GM21526 (cell line): Measurements from ENCODE around the gene ZNF593.

Source experiments
- ATAC-seq: cut with Tn5 transposase; IDR thresholded peaks from one replicate; pipeline ENCODE4 v1.9.1; 2021; ENCODE audit warnings: moderate library complexity; ENCODE audit not compliant: unreplicated experiment, low FRiP score

ZNF593 gene

DNA sequence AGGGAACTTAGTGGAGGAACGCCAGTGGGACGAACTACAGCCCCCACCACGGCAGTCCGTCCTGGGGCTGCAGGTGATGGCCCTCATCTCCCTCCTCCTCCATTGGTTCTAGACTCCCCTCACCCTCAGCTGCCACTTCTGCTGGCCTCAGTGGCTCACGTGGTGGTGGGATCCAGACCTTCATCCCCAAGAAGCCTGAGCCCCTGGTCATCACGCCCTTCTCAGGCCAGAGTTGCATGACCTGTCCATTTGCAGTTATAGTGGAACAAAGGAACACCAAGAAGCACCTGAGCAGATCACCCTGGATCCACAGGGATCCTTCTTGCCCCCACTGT is 23.8 kb upstream of the ZNF593 start:
- ATAC-seq, result no peak

DNA sequence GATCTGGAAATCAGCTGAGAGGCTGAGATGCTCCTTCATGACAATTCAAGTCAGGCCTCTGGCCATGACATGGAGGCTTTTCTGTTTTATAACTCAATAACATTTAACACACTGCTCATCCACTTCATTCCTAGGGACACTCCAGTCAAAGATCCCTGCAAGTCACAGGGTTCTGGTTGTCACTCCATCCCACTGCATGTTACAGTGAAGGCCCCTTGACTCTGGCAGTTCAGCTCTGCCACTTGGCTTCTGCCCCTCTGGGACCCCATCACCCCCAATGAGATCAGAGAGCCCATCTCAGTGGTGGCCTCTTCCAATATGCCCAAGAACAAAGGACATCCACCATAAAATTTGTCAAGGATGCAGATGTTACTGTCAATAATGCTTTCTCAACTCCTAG is 20.8 kb upstream of the ZNF593 start:
- no peak for ATAC-seq

DNA sequence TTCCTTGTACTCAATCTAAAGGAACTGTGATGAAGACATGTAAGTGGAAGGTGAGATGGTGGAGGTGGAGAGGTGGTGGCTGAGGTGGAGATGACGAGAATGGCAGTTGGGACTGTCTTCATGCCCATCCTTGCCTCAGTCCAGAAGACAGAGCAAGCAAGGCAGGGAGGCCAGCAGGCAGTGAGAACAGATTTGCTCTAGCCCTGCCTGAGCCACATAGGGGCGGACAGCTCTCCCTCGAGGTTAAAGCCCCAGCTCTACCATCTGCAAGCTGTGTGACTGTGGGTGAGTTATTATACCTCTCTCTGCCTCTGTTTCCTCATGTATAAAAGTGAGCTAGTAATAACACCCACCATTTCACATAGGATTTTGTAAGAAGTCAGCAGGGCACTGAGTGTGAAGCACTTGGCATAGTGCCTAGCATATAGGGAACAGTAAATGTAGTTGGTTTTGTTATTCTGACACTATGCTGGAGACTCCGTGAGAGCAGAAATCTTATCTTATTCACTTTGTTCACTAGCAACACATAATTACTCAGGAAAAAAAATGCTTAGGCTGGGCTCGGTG is 15.7 kb upstream of the ZNF593 start:
- no peak for ATAC-seq

DNA sequence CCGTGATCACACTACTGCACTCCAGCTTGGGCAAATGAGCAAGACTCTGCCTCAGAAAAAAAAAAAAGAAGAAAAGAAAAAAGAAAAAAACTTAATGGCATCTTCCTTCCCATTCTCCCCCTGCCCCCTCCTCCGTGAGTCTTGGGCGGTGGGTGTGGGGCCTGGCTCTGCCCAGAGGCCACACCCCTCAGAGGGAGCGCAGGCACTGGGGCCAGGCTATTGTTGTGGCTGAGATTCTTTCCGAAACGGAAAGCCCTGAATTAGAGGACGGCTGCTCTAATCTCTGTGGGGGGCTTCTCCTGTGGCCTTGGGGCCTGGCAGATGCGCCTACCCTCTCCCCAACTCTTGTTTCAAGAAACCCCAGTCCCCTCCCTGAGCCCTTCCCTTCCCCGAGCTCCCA is 15.0 kb upstream of the ZNF593 start:
- ATAC-seq, result no peak

DNA sequence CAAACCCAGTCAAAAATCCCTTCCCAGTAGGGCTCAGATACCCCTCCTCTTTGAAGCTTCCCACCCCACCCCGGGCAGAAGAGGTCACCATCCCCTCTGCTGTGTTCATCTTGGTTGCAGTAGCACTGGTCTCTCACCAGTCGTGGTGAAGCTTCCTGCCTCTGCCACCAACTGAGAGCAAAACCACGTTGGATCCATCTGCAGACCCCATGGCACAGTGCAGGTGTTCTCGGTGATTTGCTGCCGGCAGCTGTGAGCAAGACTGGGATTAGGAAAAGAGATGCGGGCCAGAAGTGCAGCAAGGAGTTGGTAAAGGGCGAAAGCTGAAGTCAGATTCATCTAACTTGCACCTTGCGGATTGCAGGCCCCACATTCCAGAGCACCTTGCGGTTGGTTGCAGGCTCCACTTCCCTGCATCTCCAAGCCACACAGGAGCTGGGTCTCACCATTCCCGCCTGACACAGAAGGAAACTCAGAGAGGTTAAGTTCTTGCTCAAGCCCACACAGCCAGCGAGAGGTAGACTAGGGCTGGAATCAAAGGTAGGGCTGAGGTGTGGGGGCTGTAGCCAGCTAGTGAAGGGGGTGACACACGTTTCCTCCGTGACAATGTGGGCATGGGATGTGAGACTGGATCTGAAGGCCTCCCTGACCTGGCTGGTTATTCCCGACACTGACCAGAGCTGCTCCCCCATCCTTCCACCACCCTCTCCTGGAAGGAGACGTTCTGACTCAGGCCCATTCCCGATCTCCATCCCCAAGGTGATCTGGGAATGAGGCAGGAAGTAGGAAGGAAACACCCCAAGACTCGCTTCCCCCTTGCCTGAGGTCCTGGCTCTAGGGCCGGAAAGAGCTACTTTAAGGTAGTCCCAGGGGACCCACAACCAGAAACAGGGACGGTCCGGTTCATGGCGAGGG is 14.1 kb upstream of the ZNF593 start:
- no peak for ATAC-seq

DNA sequence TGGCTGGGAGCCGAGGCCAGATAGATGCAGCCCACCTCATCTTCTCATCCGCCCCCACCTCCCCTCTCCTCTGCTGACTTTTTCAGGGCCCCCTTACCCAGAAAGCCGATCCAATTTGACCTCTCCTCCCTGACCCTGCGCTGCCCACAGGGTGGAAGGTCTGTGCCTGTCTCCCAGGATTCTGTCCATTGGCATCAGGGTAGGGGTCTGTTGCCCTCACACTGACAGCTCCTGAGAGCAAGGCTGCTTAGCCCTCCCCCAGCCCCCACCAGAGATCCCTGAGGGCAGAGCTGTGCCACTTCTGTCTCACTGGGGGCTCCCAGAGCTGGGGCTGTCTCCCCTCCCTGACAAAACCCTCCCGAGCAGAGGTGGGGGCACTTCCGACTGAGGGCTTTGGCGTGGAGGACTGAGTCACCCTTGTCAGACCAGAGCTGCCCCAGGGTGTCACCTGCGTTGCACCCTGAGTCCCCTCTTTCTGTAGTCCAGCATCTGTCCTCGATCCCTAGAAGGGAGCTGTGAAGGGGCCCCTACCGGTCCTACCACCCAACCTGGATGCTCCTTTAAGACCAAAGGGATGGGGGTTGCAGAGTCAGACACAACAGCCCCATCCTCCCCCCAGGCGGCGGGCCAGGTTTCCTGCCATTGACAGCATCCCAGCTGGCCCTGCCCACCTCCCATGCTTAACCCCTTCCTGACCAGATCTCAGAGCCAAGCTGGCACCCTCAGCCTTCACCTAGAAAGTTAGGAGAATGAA is 13.2 kb upstream of the ZNF593 start:
- no peak for ATAC-seq

DNA sequence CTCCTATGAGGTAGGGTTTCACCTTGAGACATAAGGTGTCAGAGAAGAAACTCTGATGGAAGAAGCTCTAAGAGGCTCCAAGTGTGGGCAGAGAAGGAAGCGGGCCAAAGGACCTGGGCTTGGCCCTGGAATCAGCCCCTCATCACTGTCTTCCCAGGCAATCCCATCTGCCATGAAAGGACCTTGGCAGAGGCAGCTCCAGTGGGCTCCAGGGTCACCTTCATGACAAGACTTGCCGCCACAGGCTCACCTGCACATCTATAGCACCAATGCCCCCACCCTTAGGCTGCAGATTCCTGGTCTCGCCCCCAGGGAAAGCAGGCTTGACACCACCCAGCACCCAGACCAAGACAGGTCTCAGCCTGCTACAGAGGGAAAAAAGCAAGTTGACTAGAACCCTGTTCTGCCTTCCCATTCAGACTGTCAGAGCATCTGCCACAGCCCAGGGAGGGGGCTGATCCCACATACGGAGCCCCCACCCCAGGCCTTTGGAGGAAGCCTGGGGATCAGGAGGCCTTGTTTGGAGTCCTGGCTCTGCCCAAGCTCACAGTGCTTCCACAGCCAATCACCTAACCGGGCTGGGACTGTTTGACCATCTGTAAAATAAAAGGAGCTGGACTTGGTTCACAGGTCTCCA is 11.3 kb upstream of the ZNF593 start:
- no peak for ATAC-seq

DNA sequence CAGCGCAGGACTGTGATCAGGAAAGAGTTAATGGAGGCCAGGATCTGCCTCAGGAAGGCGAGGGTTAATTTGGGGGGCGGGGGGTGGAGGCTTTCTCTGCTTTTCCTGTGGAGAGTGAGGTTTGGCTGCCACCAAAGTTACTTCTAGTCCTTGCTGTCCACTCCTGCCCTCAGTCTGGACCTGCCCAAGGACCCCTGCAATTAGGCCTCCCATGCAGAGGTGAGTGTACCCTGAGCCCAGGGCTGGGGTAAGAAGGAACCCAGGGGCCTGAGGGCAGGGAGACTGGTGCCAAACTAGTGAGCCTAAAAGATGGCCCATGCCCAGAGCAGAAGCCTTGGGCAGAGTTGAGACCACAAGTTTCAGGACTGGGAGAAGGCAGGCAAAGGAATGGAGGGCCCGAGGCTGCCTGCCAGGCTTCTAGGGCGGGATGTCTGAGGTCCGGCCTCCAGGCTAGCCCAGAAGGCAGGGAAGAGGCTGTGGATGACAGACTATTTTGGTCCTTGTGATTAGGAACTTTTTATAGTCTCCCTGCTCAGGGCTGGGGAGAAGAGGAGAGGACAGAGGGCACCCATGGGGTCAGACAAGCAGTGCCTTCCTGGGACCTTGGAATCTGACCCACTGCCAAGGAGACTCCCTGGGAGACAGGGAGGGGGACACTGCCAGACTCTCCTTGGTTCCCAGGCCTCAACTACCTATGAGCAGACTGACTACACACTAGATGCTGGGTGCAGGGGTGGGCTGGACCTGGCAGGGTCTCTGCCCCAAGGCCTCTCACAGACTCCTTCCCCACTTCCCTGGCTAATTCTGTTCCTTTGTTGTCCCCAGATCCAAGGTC is 10.6 kb upstream of the ZNF593 start, which contains the start of gene FAM110D:
FAM110D (plus strand) TSS at position 172 of the 835 bp plus-strand sequence. CDS start 2,213 bp downstream, outside the sequence.
- no peak for ATAC-seq

DNA sequence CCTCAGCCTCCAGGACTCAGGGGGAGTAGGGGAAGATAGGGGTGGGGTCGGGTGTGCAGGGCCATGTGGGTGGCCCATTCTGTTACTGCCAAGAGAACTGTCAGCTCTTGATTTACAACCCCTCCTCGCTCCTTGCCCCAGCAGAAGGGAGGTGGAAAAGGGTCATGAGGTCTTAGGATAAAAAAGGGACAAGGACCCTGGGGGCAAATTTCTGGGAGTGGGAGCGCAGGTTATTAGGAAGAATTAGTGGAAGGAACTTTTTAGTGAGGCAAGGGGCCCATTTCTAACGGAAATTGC is 10.0 kb upstream of the ZNF593 start:
- no peak for ATAC-seq

DNA sequence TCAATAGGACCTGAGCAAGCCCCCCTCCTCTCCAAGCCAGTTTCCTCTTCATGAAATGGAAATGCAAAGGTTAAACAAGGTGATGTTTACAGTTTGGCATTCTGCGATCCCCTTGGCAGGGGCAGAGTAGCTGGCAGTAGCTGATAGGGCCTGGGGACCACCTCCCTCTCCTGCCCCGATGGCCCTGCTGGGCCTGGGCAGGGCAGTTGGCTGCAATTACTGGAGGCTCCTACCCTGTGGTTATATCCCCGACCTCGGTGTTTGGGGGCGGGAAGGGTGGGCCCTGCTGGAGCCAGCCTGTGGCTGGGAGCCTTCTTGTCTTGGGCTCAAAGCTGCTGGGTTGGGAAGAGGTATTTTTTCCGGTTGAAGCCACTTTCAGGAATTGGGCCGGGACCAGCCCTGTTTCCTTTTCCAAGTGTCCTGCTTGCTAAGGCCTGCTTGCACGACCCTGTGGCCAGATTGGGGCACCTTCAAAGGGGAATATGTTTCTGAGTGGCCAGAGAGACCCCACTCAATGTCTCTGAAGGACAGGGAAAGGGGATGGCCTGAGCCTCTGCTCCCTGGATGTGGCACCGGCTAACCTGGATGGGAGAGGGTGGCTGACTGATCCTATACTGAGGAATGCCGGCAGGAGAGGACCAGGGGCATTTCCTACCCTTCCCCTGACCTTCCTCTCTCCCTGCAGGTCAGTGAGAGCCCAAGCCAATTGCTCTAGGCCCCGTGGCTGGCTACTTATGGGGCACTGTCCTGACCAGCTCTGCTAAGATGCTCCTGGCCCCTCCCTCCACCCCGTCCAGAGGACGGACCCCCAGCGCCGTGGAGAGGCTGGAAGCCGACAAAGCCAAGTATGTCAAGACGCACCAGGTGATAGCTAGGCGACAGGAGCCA is 8.9 kb upstream of the ZNF593 start:
- ATAC-seq, result no peak

DNA sequence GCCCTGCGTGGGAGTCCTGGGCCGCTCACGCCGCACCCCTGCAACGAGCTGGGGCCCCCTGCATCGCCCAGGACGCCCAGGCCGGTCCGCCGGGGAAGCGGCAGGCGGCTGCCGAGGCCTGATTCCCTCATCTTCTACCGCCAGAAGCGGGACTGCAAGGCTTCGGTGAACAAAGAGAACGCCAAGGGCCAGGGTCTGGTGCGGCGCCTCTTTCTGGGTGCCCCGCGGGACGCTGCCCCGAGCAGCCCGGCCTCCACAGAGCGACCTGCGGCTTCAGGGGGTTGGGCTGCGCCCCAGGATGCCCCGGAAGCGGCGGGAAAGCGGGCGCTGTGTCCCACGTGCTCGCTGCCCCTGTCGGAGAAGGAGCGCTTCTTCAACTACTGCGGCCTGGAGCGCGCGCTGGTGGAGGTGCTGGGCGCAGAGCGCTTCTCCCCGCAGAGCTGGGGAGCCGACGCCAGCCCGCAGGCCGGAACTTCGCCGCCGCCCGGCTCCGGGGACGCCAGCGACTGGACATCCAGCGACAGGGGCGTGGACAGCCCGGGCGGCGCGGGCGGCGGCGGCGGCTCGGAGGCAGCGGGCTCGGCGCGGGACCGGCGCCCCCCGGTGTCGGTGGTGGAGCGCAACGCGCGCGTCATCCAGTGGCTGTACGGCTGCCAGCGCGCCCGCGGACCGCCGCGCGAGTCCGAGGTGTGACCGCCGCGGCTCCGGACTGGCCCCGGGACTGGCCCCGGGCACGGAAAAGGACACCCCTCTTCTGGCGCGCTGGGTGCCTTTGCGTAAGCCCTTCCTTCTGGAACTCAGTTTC is 8.1 kb upstream of the ZNF593 start:
- ATAC-seq, result no peak

DNA sequence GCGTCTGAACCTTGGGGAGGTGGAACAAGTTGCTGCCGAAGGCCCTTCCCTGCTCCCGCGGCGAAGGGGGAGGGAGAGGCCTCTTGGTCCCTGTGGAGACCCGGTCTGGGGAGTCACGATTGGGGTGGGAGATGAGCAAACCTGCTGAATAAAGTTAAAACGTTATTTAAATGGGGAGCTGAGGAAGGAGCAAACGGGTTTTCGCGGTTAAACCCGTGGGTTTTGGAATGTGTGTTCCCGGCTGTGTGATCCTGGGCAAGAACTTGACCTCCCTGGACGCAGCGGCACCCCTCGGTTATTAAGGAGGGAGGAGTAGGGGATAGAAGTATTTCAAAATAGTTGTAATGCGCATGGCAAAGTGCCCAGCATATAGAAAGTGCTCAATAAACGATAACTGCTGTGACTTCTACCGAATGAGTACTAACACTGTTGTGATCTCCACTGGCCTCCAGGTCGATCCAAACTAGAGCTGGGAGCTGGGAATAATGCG is 7.4 kb upstream of the ZNF593 start:
- ATAC-seq, result no peak

DNA sequence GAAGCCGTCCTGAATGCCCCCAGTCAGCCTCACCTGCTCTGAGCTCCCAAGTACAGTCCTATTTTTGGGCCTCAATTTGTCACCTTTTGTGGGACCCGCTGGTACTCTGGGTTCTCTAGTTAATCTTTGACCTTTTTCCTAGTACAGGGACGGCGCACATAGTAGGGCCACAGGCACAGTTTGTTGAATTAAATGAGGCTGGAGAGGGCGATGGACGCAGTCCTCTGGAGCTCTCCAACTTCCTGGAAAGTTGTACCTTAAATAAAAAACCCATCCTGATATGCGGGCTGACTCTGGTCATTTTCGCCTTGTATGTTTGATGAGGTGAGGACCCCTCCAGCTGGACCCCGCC is 6.0 kb upstream of the ZNF593 start:
- no peak for ATAC-seq

DNA sequence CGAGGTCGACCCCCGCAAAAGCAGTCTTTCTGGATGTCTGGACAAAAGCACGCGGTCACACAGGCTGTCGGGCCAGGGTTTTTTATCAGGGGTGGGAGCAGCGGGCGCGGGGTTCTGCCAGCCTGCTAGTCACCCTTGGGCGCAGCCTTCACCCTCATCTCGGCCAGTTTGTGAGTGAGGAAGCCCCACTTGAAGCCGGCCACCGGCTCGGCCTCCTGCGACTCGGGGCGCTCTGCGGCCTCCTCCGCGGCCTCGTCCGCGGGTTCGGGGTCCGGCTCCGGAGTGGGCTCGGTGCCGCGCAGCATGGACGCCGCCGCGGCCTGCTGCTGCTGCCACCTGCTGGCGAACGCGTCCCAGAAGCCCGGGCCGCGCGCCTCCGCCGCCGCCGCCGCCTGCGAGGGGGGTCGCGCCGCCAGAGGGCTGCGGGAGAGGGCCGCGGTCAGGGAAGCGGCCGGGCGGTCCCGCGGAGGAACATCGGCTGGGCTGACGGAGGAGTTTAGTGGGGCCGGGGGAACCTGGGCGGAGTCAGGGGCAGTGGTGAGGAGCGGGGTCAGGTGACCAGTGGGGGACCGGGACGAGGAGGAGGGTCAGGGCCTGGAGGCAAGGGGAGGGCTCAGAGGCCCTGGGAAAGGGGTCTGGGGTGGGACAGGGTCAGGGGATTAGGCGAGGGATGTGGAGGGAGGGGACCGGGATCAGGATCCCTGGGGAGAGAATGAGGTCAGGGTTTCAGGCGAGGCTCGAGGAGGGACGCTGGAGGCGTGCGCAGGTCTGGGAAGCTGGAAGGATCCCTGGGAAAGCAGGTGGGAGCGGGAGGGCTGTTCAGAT is 5.5 kb upstream of the ZNF593 start:
- ATAC-seq, result no peak

DNA sequence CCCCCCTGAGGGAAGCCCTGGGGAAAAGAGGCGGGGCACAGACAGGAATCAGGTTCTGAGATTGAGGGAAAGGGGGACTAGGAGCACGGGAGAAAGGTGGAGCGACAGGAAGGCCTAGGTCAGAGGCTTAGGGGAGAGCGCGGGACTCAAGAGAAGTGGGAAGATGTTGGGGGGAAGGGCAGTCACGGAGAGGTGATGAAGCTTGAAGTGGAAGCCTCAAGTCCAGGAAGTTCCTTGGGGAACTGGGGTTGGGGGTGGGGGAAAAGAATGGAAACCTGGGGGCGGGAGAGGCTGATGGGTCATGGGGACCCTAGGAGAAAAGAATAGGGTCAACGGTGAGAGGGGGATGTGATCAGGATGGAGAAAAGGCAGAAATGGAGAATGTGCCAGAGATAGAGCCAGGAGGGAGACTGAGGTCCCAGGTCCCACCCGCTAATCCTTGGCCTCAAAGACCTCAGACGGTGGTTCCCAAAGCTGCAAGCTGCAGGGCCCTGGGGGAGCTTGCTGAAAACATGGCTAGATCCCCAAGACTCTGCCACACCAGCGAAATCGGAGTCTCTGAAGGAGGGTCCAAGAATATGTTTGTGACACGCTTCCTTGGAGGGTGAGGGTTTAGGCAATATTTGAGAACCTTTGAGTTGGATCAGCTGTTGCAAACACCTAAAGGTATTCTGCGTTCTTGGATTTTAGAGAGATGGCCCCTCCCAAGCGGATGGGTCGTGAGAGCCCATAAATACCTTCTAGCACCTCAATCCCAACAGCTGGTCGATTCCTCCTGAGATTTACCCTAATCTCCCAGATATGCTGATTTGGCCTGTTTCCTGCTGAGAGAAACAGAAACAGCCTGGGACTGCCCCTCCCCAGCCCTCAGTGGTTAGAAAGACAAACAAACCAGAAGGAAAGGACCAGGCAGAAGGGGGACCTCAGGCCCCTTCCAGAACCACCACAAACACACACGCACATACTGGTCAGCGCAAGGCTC is 4.6 kb upstream of the ZNF593 start:
- ATAC-seq, result no peak

DNA sequence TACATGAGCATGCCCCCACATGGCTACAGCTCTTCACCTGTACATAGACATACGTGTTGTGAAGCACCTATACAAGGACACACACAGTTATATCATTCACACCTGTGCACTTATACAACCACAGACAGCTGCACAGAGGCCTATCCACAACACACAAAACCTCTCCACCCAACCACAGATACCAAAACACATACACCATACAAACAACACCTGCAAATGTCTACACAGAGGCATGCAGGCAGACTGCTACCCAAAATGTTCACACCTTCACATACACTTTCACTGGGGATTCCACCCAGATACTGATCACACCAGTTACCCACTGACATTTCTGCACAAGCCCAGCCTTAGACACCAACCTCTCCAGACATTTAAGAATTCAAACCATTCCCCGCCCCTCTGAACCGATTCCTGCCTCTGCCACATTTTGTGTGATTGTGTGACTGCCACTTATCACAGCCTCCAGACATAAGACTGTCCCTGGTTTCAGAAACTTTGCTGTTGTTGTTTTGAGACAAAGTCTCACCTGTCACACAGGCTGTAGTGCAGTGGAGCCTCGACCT is 2.9 kb upstream of the ZNF593 start:
- no peak for ATAC-seq
